ENCODE results near the gene TMEM132D. TPM values are rescaled to one million over a fixed set of nuclear protein-coding genes. Genes with fewer than 3 reads are reported as not detected.

Gene TMEM132D
- total and polyA plus RNA-seq, 2 of the 8 experiments (the other 6 are each of a cell fraction or from before 2014, with no cell fraction given), result 3.5 to 10.1 TPM

- no peaks in the 10 kb centered on the region for H3K27me3 ChIP-seq (replicated peaks in 1 of 4; ENCODE audit: control insufficient read depth in 3 of 4, extremely low read depth in 1 of 4, insufficient read depth in 3 of 4, low read length in 3 of 4)
- no peak overlapping the region for H3K14ac ChIP-seq (ENCODE audit: insufficient read length)
- no peaks in the 10 kb centered on the region for H3K79me2 ChIP-seq (ENCODE audit: control insufficient read depth in 1 of 2, insufficient read depth in 2 of 2, low read length in 2 of 2)
- no peak overlapping the region for H3K56ac ChIP-seq (replicated peaks; ENCODE audit: insufficient read length, low read depth, low read length)
- no peaks in the 10 kb centered on the region; a peak in 1 of 4 replicates for H3K9me3 ChIP-seq (ENCODE audit: insufficient read depth in 2 of 2, low read depth in 1 of 2, low read length in 1 of 2)
- H2AFZ ChIP-seq (ENCODE audit: low read length), result no peak overlapping the region
- 0 out of 8 replicates have a peak overlapping the region, but pooled peaks of 1 of the 4 experiments have one; percentile 11 for H3K4me3 ChIP-seq (ENCODE audit: extremely low read depth in 1 of 4, insufficient read depth in 2 of 4, low read depth in 3 of 4, low read length in 4 of 4)
- H2BK120ac ChIP-seq (replicated peaks; ENCODE audit: low read depth, low read length), result no peak overlapping the region
- H2AK5ac ChIP-seq (ENCODE audit: low read depth, low read length), result no peak overlapping the region
- FAIRE-seq, result no peak
- no peaks in the 10 kb centered on the region for H3K79me1 ChIP-seq (ENCODE audit: low read depth, low read length)
- H2BK12ac ChIP-seq (ENCODE audit: low read depth, low read length), result no peak overlapping the region
- H3K23ac ChIP-seq (ENCODE audit: insufficient read length), result no peak overlapping the region
- no peak for DNase-seq (ENCODE audit: low read depth in 1 of 2, low spot score in 2 of 2)
- H3K4me2 ChIP-seq (ENCODE audit: insufficient read depth in 1 of 2, low read depth in 2 of 2, low read length in 2 of 2), result peak overlapping the region; percentile 18 to 40; a peak in 3 of 4 replicates
- no peak overlapping the region for H2BK5ac ChIP-seq (ENCODE audit: low read depth, low read length)
- 18% methylated on average over 5 of the region's 7 CpGs; no CpG with 5 or more reads in 1 of the 2 experiments for WGBS, 2 experiments (ENCODE audit: extremely low coverage in 1 of 2, insufficient coverage in 1 of 2, insufficient read length in 1 of 2, insufficient replicate concordance in 2 of 2, low coverage in 1 of 2, low lambda C conversion rate in 2 of 2, missing lambda C conversion rate in 1 of 2)
- H3K18ac ChIP-seq (ENCODE audit: extremely low read depth, low read length), result no peak overlapping the region
- CTCF ChIA-PET (ENCODE audit: partially characterized antibody), result interaction anchor here (1.3 kb wide), 1 partner anchor 13 kb away, joined by 5 read pairs; no protein-coding TSS in a partner anchor
- TF ChIP-seq SP1 (IDR thresholded peaks at IDR 0.05; ENCODE audit: low read depth, low read length) (no peak), TCF12 (IDR thresholded peaks at IDR 0.05; ENCODE audit: low read depth, low read length) (no peak), CTBP2 (IDR thresholded peaks at IDR 0.05; ENCODE audit: borderline replicate concordance, insufficient read depth, insufficient read length, low read length) (no peak), SUZ12 (IDR thresholded peaks at IDR 0.05; ENCODE audit: low read length) (no peak), SIRT6 (IDR thresholded peaks at IDR 0.05; ENCODE audit: low read length) (no peak), TBP (IDR thresholded peaks at IDR 0.05; ENCODE audit: low read depth, low read length) (no peak), MAFK (IDR thresholded peaks at IDR 0.05; ENCODE audit: low read depth, low read length) (no peak)
- no peak overlapping the region for H4K91ac ChIP-seq (replicated peaks; ENCODE audit: insufficient read length, low read length)
- H3K36me3 ChIP-seq (ENCODE audit: control insufficient read depth in 2 of 4, insufficient read depth in 4 of 4, low read length in 3 of 4), result no peaks in the 10 kb centered on the region
- H4K5ac ChIP-seq (ENCODE audit: insufficient read length, low read depth, low read length), result no peak overlapping the region
- POLR2A ChIA-PET (ENCODE audit: partially characterized antibody), result interaction anchor here (1.5 kb wide), 1 partner anchor 23 kb away, joined by 3 read pairs; no protein-coding TSS in a partner anchor
- no peak overlapping the region for H3K4ac ChIP-seq (replicated peaks; ENCODE audit: insufficient read length, low read depth, low read length)
- H3K23me2 ChIP-seq (ENCODE audit: low read depth, low read length), result no peaks in the 10 kb centered on the region
- no peaks in the 10 kb centered on the region for H4K20me1 ChIP-seq (replicated peaks in 1 of 2; ENCODE audit: control insufficient read depth in 1 of 2, insufficient read depth in 2 of 2, low read length in 2 of 2)
- no peak overlapping the region for H2BK15ac ChIP-seq (ENCODE audit: low read length)
- no peak overlapping the region for H3K9ac ChIP-seq (replicated peaks in 1 of 4; ENCODE audit: extremely low read depth in 1 of 4, low read depth in 3 of 4, low read length in 3 of 4)
- peaks cover 2 to 22% (median 10%) of the 10 kb centered on the region in 4 experiments for H3K4me1 ChIP-seq (replicated peaks in 1 of 4; ENCODE audit: control insufficient read depth in 3 of 4, insufficient read depth in 4 of 4, low read length in 3 of 4)
- H4K8ac ChIP-seq (ENCODE audit: extremely low read depth, insufficient read depth, low read length), result no peak overlapping the region
- no peak overlapping the region for H2BK20ac ChIP-seq (ENCODE audit: low read length)
- 0 out of 2 replicates have a peak overlapping the region, but pooled peaks have one; percentile 24 for H3K27ac ChIP-seq (ENCODE audit: low read depth, low read length)
These were observed 564.5 kb downstream of the TMEM132D start for GRCh38 chr12:129339336-129339735.

Measured in H1 (cell line).